ENCODE measurements around the gene SGMS1. TPM values are rescaled to one million over a fixed set of nuclear protein-coding genes. Genes with fewer than 3 reads are reported as not detected.

Gene SGMS1
- total and polyA plus RNA-seq, 4 experiments from 2014 or later = 10.0 to 33.0 (median 20.3) TPM

DNA sequence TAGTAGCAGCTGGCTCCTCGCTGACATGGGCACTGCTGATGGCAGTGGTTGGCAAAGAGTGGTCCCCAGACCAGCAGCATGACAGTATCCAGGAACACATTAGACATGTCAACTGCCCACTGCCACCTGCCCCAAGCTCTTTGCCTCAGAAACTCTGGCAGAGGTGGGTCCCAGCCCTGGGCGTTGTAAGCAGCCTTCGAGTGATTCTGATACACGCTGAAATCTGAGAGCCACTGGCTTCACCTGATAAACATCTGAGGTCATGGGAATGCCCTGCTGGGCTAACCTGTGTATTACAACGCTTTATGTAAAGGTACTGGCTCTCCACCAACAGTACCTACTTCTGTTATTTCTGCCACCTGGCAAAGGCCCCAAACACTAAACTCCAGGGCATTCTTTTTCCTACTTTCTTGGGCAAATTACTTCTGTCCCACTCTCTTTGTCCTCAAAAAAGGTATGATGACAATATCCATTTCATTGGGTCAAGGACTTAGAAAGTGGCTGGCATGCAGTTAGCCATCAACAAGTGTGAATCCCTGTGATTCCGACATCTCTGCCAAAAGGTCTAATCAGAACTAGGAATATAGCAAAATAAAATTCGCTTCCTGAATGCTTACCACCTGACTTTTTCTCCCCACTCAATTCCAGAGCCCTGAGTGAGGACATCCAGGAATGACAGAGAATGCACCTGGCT lies 9.2 kb downstream of the SGMS1 start:
- Histone ChIP-seq H3K4me3 (ENCODE audit: low read length in 2 of 2) (no peak overlapping the region), H3K27me3 (ENCODE audit: insufficient read depth, low read length) (no peaks in the 10 kb centered on the region), H3K9me3 (ENCODE audit: control insufficient read depth in 1 of 2, low read length in 2 of 2) (no peaks in the 10 kb centered on the region), H3K36me3 (ENCODE audit: insufficient read depth, low read length) (no peaks in the 10 kb centered on the region), H3K27ac (ENCODE audit: low read depth, low read length) (no peak overlapping the region), H3K4me1 (ENCODE audit: insufficient read depth, low read length) (peaks cover 49% of the 10 kb centered on the region)
- POLR2A ChIA-PET (ENCODE audit: partially characterized antibody) = interaction anchor here (2.6 kb wide), 1 partner anchor 8 kb away, joined by 11 read pairs; no protein-coding TSS in a partner anchor
- Mint-ChIP-seq H3K36me3 (peaks cover 0 to 3% of the 10 kb centered on the region in 2 donors), H3K27ac (peak overlapping the region in 2 of 7 donors; percentile 51 to 58), H3K4me1 (peaks cover 48 to 82% (median 68%) of the 10 kb centered on the region in 4 donors), H3K9me3 (no peaks in the 10 kb centered on the region), H3K4me3 (no peak overlapping the region), H3K27me3 (no peaks in the 10 kb centered on the region)
- CTCF ChIA-PET (ENCODE audit: partially characterized antibody) = interaction anchor here (0.7 to 1.5 kb wide), 5 partner anchors 9 to 334 kb away, joined by 3 to 4 read pairs (median 3); no protein-coding TSS in a partner anchor
- DNase-seq = peak in 2 of 5 donors; percentile 11 to 27
- intact Hi-C loops (cut with micrococcal nuclease) = no loop called here

DNA sequence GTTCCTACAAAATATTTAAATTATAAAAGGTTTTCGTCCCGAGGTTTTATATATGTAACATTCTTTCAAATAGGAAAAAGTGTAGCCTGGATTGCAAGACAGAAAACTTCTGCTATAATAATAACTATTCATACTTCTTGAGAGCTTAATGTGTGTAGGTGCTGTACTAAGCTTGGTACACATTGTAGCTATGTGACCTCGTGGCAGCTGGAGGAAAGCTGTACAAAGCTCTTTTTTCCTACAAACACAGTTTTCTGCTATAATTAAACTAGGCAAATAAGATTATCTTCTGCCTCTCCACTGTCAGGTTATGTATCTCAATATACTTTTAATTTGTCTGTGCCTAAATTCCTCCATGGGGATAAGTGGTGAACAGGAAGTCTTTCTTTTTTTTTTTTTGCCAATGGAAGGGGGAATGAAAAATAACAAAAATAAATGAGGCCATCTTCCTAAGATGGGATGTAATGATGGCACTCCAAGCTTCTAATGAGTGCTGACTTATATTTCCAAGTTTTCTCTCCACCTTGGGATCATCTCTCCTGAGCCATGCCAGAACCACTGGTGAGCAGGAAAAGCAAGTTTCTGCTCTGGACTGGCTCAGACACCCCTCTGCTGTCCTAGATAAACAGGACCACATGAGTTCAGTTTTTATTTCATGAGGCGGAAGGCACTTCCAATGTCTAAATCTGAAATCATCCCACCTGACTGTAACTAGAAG lies 9.9 kb downstream of the SGMS1 start:
- no peaks in the 10 kb centered on the region for H3K9me3 Mint-ChIP-seq
- intact Hi-C loops (cut with micrococcal nuclease) = no loop called here
- peaks cover 0 to 3% of the 10 kb centered on the region in 2 donors for H3K36me3 Mint-ChIP-seq
- peaks cover 43% of the 10 kb centered on the region for H3K4me1 ChIP-seq (ENCODE audit: insufficient read depth, low read length)
- no peaks in the 10 kb centered on the region for H3K36me3 ChIP-seq (ENCODE audit: insufficient read depth, low read length)
- H3K4me3 ChIP-seq (ENCODE audit: low read length in 2 of 2) = no peak overlapping the region
- H3K27me3 ChIP-seq (ENCODE audit: insufficient read depth, low read length) = no peaks in the 10 kb centered on the region
- DNase-seq = no peak
- H3K9me3 ChIP-seq (ENCODE audit: control insufficient read depth in 1 of 2, low read length in 2 of 2) = no peaks in the 10 kb centered on the region
- no peaks in the 10 kb centered on the region for H3K27me3 Mint-ChIP-seq
- ChIA-PET POLR2A (ENCODE audit: partially characterized antibody) (interaction anchor here (2.6 kb wide), 1 partner anchor 9 kb away, joined by 11 read pairs; no protein-coding TSS in a partner anchor), CTCF (ENCODE audit: partially characterized antibody) (interaction anchor here (0.7 to 2.6 kb wide), 6 partner anchors 8 to 333 kb away, joined by 3 to 13 read pairs (median 3); no protein-coding TSS in a partner anchor)
- H3K4me1 Mint-ChIP-seq = peaks cover 41 to 77% (median 62%) of the 10 kb centered on the region in 4 donors
- H3K27ac ChIP-seq (ENCODE audit: low read depth, low read length) = no peak overlapping the region
- peak overlapping the region in 2 of 7 donors; percentile 51 to 58 for H3K27ac Mint-ChIP-seq
- H3K4me3 Mint-ChIP-seq = no peak overlapping the region

- ChIA-PET POLR2A (ENCODE audit: partially characterized antibody) (interaction anchor here (2.6 kb wide), 1 partner anchor 9 kb away, joined by 11 read pairs; no protein-coding TSS in a partner anchor), CTCF (ENCODE audit: partially characterized antibody) (interaction anchor here (1.0 to 2.6 kb wide), 4 partner anchors 8 to 333 kb away, joined by 3 to 13 read pairs (median 3); no protein-coding TSS in a partner anchor)
- Mint-ChIP-seq H3K27me3 (no peaks in the 10 kb centered on the region), H3K4me1 (peaks cover 36 to 75% (median 56%) of the 10 kb centered on the region in 4 donors), H3K36me3 (peaks cover 0 to 3% of the 10 kb centered on the region in 2 donors), H3K27ac (peak overlapping the region in 1 of 7 donors; percentile 31), H3K4me3 (no peak overlapping the region), H3K9me3 (no peaks in the 10 kb centered on the region)
- H3K4me1 ChIP-seq (ENCODE audit: insufficient read depth, low read length) = peaks cover 43% of the 10 kb centered on the region
- H3K9me3 ChIP-seq (ENCODE audit: control insufficient read depth in 1 of 2, low read length in 2 of 2) = no peaks in the 10 kb centered on the region
- H3K27me3 ChIP-seq (ENCODE audit: insufficient read depth, low read length) = no peaks in the 10 kb centered on the region
- intact Hi-C loops (cut with micrococcal nuclease) = no loop called here
- no peak overlapping the region for H3K27ac ChIP-seq (ENCODE audit: low read depth, low read length)
- no peak overlapping the region for H3K4me3 ChIP-seq (ENCODE audit: low read length in 2 of 2)
- DNase-seq = no peak
- no peaks in the 10 kb centered on the region for H3K36me3 ChIP-seq (ENCODE audit: insufficient read depth, low read length)
Observed at GRCh38 chr10:50613150-50613549, 10.6 kb downstream of the SGMS1 start.

GRCh38 chr10:50610368-50610767 lies 13.4 kb downstream of the SGMS1 start:
- Histone ChIP-seq H3K9me3 (ENCODE audit: control insufficient read depth in 1 of 2, low read length in 2 of 2) (no peaks in the 10 kb centered on the region), H3K36me3 (ENCODE audit: insufficient read depth, low read length) (no peaks in the 10 kb centered on the region), H3K27me3 (ENCODE audit: insufficient read depth, low read length) (no peaks in the 10 kb centered on the region), H3K4me3 (ENCODE audit: low read length in 2 of 2) (no peak overlapping the region), H3K27ac (ENCODE audit: low read depth, low read length) (no peak overlapping the region), H3K4me1 (ENCODE audit: insufficient read depth, low read length) (peaks cover 59% of the 10 kb centered on the region)
- H3K4me3 Mint-ChIP-seq = no peak overlapping the region
- peaks cover 43 to 83% (median 68%) of the 10 kb centered on the region in 4 donors for H3K4me1 Mint-ChIP-seq
- H3K9me3 Mint-ChIP-seq = no peaks in the 10 kb centered on the region
- no peak overlapping the region for H3K27ac Mint-ChIP-seq
- ChIA-PET POLR2A (ENCODE audit: partially characterized antibody) (interaction anchor here (1.1 kb wide), 1 partner anchor 11 kb away, joined by 5 read pairs; no protein-coding TSS in a partner anchor), CTCF (ENCODE audit: partially characterized antibody) (interaction anchor here (1.2 kb wide), 1 partner anchor 13 kb away, joined by 3 read pairs; no protein-coding TSS in a partner anchor)
- peaks cover 0 to 3% of the 10 kb centered on the region in 2 donors for H3K36me3 Mint-ChIP-seq
- no peak for DNase-seq
- intact Hi-C loops (cut with micrococcal nuclease) = no loop called here
- no peaks in the 10 kb centered on the region for H3K27me3 Mint-ChIP-seq

DNA sequence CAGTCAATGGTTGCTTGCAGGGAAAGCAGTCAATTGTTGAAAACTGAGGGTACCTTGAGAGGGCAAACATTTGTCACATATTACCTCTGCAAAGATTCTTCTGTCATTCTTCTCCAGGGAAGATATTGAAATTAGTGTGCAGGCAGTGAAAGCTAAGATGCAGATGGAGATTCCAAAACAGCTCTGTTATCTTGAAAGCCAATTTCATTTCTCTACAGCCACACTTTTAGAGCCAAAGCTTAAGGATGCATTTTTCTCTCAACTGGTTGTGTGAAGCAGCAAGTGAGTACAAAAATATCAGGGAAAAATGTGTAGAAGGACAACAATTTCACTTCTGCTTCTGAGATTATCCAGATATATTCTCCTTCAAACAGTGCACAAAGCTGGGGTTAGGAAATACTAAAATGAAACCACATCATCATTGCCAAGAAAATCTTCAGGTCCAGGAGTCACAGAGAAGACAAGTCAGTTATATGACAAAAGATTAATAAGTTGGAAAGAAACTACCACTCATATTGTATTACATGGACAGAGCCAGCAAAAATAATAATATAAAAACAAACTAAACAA lies 16.3 kb downstream of the SGMS1 start:
- H3K27ac Mint-ChIP-seq = peak overlapping the region in 5 of 7 donors; percentile 18 to 54 (median 27)
- POLR2A ChIA-PET (ENCODE audit: partially characterized antibody) = interaction anchor here (1.2 kb wide), 1 partner anchor 17 kb away, joined by 4 read pairs; the partner anchor contains the start of gene SGMS1
- peaks cover 71% of the 10 kb centered on the region for H3K4me1 ChIP-seq (ENCODE audit: insufficient read depth, low read length)
- no peaks in the 10 kb centered on the region for H3K27me3 Mint-ChIP-seq
- no peak for DNase-seq
- H3K36me3 Mint-ChIP-seq = peaks cover 0 to 3% of the 10 kb centered on the region in 2 donors
- intact Hi-C loops (cut with micrococcal nuclease) = no loop called here
- peaks cover 47 to 83% (median 74%) of the 10 kb centered on the region in 4 donors for H3K4me1 Mint-ChIP-seq
- H3K4me3 Mint-ChIP-seq = peak overlapping the region in 3 of 8 donors; percentile 35 to 57 (median 37)
- no peaks in the 10 kb centered on the region for H3K27me3 ChIP-seq (ENCODE audit: insufficient read depth, low read length)
- H3K36me3 ChIP-seq (ENCODE audit: insufficient read depth, low read length) = no peaks in the 10 kb centered on the region
- no peaks in the 10 kb centered on the region for H3K9me3 ChIP-seq (ENCODE audit: control insufficient read depth in 1 of 2, low read length in 2 of 2)
- H3K4me3 ChIP-seq (ENCODE audit: low read length in 2 of 2) = no peak overlapping the region
- H3K27ac ChIP-seq (ENCODE audit: low read depth, low read length) = no peak overlapping the region
- CTCF ChIA-PET (ENCODE audit: partially characterized antibody) = no interaction called here
- H3K9me3 Mint-ChIP-seq = no peaks in the 10 kb centered on the region

DNA sequence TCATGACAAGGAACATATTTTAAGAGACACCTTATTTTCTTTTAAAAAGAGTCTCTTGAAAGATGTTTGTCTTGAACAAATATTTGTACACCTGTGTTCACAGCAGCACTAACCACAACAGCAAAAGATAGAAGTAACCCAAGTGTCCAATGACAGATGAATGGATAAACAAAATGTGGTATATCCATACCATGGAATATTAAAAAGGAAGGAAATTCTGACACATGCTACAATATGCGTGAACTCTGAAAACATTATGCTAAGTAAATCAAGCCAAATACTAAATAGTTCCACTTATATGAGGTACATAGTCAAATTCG lies 17.8 kb downstream of the SGMS1 start:
- H3K4me3 Mint-ChIP-seq = peak overlapping the region in 3 of 8 donors; percentile 8 to 64 (median 18)
- H3K27me3 Mint-ChIP-seq = no peaks in the 10 kb centered on the region
- no peaks in the 10 kb centered on the region for H3K27me3 ChIP-seq (ENCODE audit: insufficient read depth, low read length)
- intact Hi-C loops (cut with micrococcal nuclease) = loop anchor here (2.0 kb wide), 1 partner anchor 17 kb away; the partner anchor contains the start of gene SGMS1
- H3K27ac ChIP-seq (ENCODE audit: low read depth, low read length) = no peak overlapping the region
- DNase-seq = no peak
- no peaks in the 10 kb centered on the region for H3K9me3 ChIP-seq (ENCODE audit: control insufficient read depth in 1 of 2, low read length in 2 of 2)
- CTCF ChIA-PET (ENCODE audit: partially characterized antibody) = interaction anchor here (0.9 to 1.1 kb wide), 2 partner anchors 8 to 9 kb away, joined by 3 to 4 read pairs; no protein-coding TSS in a partner anchor
- H3K4me1 ChIP-seq (ENCODE audit: insufficient read depth, low read length) = peaks cover 73% of the 10 kb centered on the region
- no peak overlapping the region for H3K4me3 ChIP-seq (ENCODE audit: low read length in 2 of 2)
- POLR2A ChIA-PET (ENCODE audit: partially characterized antibody) = no interaction called here
- peak overlapping the region in 5 of 7 donors; percentile 4 to 82 (median 24) for H3K27ac Mint-ChIP-seq
- no peaks in the 10 kb centered on the region for H3K9me3 Mint-ChIP-seq
- H3K36me3 Mint-ChIP-seq = peaks cover 0 to 4% of the 10 kb centered on the region in 2 donors
- no peaks in the 10 kb centered on the region for H3K36me3 ChIP-seq (ENCODE audit: insufficient read depth, low read length)
- peaks cover 44 to 83% (median 72%) of the 10 kb centered on the region in 4 donors for H3K4me1 Mint-ChIP-seq

All from CD4-positive, alpha-beta memory T cell (primary cell).